K562 (cell line): Measurements from ENCODE around the gene YOD1. TPM values are rescaled to one million over a fixed set of nuclear protein-coding genes. Genes with fewer than 3 reads are reported as not detected.

Experiments
- ATAC-seq: fragments of 200-7000 bp; cut with Tn5 transposase; 3 replicates; pipeline ENCODE4 v1.9.1; 2020; ENCODE audit warnings: moderate library complexity
- BruUV-seq: library from RNA; stranded (reverse); fragments of 400-500 nt; replicated peaks from 2 replicates; lab custom pipeline; 2021; lab: Mats Ljungman, UMichigan
- CTCF ChIA-PET: fragments of 300-600 bp; formaldehyde crosslinking; extraction: SDS; loops from one replicate; lab custom pipeline; 2021; ENCODE audit warnings: low intra/inter-chr PET ratio; lab: Yijun Ruan, JAX
- POLR2A ChIA-PET: fragments of 300-600, 350-650 bp; sonication (Branson Sonifier 250); formaldehyde crosslinking; extraction: SDS; loops from one replicate; lab custom pipeline; 2021; ENCODE audit warnings: antibody characterized with exemption, inconsistent platforms; lab: Yijun Ruan, JAX
- DNase-seq, 4 experiments: peaks; one replicate each; pipeline versions ENCODE4 v3.0.0 to v3.0.0-alpha.2; 2011 to 2018; ENCODE audit warnings: low spot score in 3 of 4, mixed read lengths in 3 of 4; ENCODE audit errors: extremely low read depth in 1 of 4
- FAIRE-seq: peaks from 2 replicates; lab custom pipeline; 2011; peaks lifted over from hg19 to GRCh38; lab: Jason Lieb, UNC
- H2AFZ ChIP-seq: 2 replicates; pipeline ENCODE4 v1.6.0; 2011; ENCODE audit warnings: low read depth, low read length, control low read depth, inconsistent platforms
- H3K27ac ChIP-seq: fragments of 200-600 bp; 3 replicates; pipeline ENCODE4 v1.8.0; 2011; ENCODE audit warnings: low read depth, mild to moderate bottlenecking, control low read depth, inconsistent platforms, low read length, moderate library complexity, mixed read lengths; ENCODE audit errors: extremely low read depth
- H3K27me3 ChIP-seq, 2 experiments: fragments of 300-600 bp in 1 of 2; 2 replicates in 1 of 2; 3 replicates in 1 of 2; pipeline versions ENCODE4 v1.6.0 to v1.8.0; 2011; ENCODE audit warnings: inconsistent platforms in 2 of 2, low read length in 2 of 2, mild to moderate bottlenecking in 1 of 2, mixed read lengths in 1 of 2, moderate library complexity in 1 of 2; ENCODE audit not compliant: control insufficient read depth in 2 of 2, insufficient read depth in 2 of 2
- H3K36me3 ChIP-seq: fragments of 300-600 bp; 3 replicates; pipeline ENCODE4 v1.8.0; 2011; ENCODE audit warnings: mild to moderate bottlenecking, low read length, inconsistent platforms; ENCODE audit not compliant: control insufficient read depth, insufficient read depth
- H3K4me1 ChIP-seq, 2 experiments: fragments of 200-600 bp in 1 of 2; replicated peaks in 1 of 2; 2 replicates in 1 of 2; 3 replicates in 1 of 2; pipeline versions ENCODE4 v1.5.1 to v1.8.0; 2011; ENCODE audit warnings: inconsistent platforms in 2 of 2, low read length in 2 of 2, mild to moderate bottlenecking in 1 of 2, mixed read lengths in 1 of 2, moderate library complexity in 1 of 2; ENCODE audit not compliant: control insufficient read depth in 2 of 2, insufficient read depth in 2 of 2
- H3K4me2 ChIP-seq: 2 replicates; pipeline ENCODE4 v1.6.1; 2011; ENCODE audit warnings: low read length, control low read depth, inconsistent platforms, mixed read lengths; ENCODE audit not compliant: insufficient read depth
- H3K4me3 ChIP-seq: fragments of 200-600 bp; sonication (generic), shearing (Covaris generic); 2 replicates; pipeline ENCODE4 v1.5.1; 2016; ENCODE audit warnings: control low read depth, inconsistent platforms
- H3K79me2 ChIP-seq: fragments of 200-600 bp; 3 replicates; pipeline ENCODE4 v1.8.0; 2011; ENCODE audit warnings: low read length, inconsistent platforms; ENCODE audit not compliant: control insufficient read depth, insufficient read depth
- H3K9ac ChIP-seq, 2 experiments: 2 replicates each; pipeline versions ENCODE4 v1.6.0 to v1.6.1; 2011; ENCODE audit warnings: low read depth in 2 of 2, low read length in 2 of 2, control low read depth in 1 of 2, inconsistent platforms in 1 of 2, mild to moderate bottlenecking in 1 of 2, mixed read lengths in 1 of 2; ENCODE audit not compliant: insufficient read depth in 1 of 2
- H3K9me1 ChIP-seq: one replicate; pipeline ENCODE4 v1.6.0; 2011; ENCODE audit warnings: inconsistent platforms, mild to moderate bottlenecking, low read length, moderate library complexity; ENCODE audit not compliant: control insufficient read depth, insufficient read depth
- H3K9me3 ChIP-seq: replicated peaks from 2 replicates; pipeline ENCODE4 v1.5.1; 2011; ENCODE audit warnings: low read depth, low read length, inconsistent platforms; ENCODE audit not compliant: control insufficient read depth, insufficient read depth
- H4K20me1 ChIP-seq: replicated peaks from 2 replicates; pipeline ENCODE4 v1.6.1; 2011; ENCODE audit warnings: low read length, inconsistent platforms, mixed read lengths; ENCODE audit not compliant: control insufficient read depth, insufficient read depth
- FOXK1 ChIP-seq: sonication (generic); formaldehyde crosslinking; IDR thresholded peaks from 2 replicates; pipeline ENCODE4 v1.8.0; 2022; ENCODE audit warnings: missing genetic modification reagents, mild to moderate bottlenecking, borderline replicate concordance
- WHSC1 ChIP-seq: IDR thresholded peaks from one replicate; pipeline ENCODE4 v1.6.1; 2012; ENCODE audit warnings: low read length, control low read depth, inconsistent platforms
- ZNF583 ChIP-seq: fragments of 250-450 bp; sonication (Bioruptor Pico); IDR thresholded peaks from 2 replicates; pipeline ENCODE4 v1.4.0; 2020
- WGBS: fragments of 100-300 bp; shearing (Covaris generic); methylation state at CpG from one replicate; pipeline ENCODE4 v1.1.6; 2016; ENCODE audit warnings: low coverage, mixed read lengths; ENCODE audit not compliant: insufficient coverage; ENCODE audit errors: missing lambda C conversion rate; 5-methylcytosine and 5-hydroxymethylcytosine counted together
- in situ Hi-C: fragments of 300-500 bp; cut with MboI; formaldehyde crosslinking; loops from 4 replicates; pipeline ENCODE4 v1.15.0; 2018; ENCODE audit warnings: inconsistent platforms, mixed read lengths
- intact Hi-C: fragments of 100-400 bp; cut with micrococcal nuclease; formaldehyde crosslinking; loops from 2 replicates; pipeline ENCODE4 v1.14.2; 2022
- polyA plus RNA-seq, 8 experiments: library from polyadenylated mRNA; depleted of rRNA in 4 of 8; stranded (reverse) in 5 of 8; unstranded in 3 of 8; fragments of >200 nt; fragmentation: Nextera tagmentation in 2 of 8; fragmentation: Illumina TruSeq in 1 of 8; extraction: Ambion mirVana in 2 of 8; extraction: Trizol in 1 of 8; gene quantifications; 2 replicates each; pipeline versions ENCODE4 v1.2.1 to v1.2.3, GENCODE V29; 2011 to 2014; ENCODE audit warnings: inconsistent platforms in 1 of 8, missing spikeins in 1 of 8
- total RNA-seq, 7 experiments: library from RNA; depleted of rRNA in 6 of 7; stranded (reverse); fragments of >200 nt in 6 of 7; fragmentation: Illumina TruSeq in 2 of 7; extraction: Trizol in 2 of 7; gene quantifications; 2 replicates each; pipeline versions ENCODE4 v1.2.1 to v1.2.3, GENCODE V29; 2011 to 2021; ENCODE audit warnings: low replicate concordance in 1 of 7
- TF ChIP-seq, protein P1 (sequence below): fragments of 250-450 bp; sonication (Bioruptor Pico); IDR thresholded peaks from 2 replicates; pipeline ENCODE4 v1.6.1; 2021; ENCODE audit warnings: mild to moderate bottlenecking
- TF ChIP-seq, protein P2 (sequence below): fragments of 450-650 bp; formaldehyde crosslinking; IDR thresholded peaks from 2 replicates; pipeline ENCODE4 v1.4.0; 2022; ENCODE audit warnings: missing genetic modification characterization

YOD1 gene
- total and polyA plus RNA-seq, 9 of the 15 experiments (the other 6 are each of a cell fraction or from before 2014, with no cell fraction given) = 18.2 to 78.1 (median 46.9) TPM

DNA sequence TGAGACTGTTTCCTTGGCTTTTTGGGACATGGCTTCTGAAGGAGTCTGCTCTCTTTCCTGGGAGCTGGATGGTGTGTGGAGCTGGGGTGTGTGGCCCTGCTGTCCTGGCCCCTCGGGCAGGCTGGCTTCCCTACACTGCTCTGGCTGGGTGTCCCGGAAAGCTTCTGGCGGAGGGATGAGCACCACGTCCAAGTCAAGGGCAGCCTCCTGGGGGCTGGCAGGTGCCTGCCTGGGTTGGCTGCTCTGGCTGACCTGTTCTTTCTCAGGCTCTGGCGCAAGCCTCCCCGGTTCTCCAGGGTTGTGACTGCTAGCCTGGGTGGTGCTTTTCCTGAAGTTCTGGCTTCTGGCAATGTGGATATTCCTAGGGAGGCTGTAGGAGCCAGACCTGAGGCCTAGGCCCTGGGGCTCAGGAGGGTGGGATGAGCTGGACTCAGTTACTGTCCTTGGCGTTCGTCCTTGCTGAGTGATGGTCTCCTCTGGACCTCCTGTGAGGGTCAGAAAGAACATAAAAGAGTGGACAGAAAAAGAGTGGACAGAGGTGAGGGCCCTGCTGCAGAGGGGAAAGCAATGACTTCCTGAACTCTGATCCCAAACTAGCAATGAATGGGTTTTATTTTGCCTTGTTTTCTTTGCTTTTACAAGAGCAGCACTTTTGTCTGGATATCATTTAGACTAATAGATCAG lies 27.9 kb downstream of the YOD1 start:
- Histone ChIP-seq H3K9me1 (peaks cover 6% of the 10 kb centered on the region), H4K20me1 (no peaks in the 10 kb centered on the region), H3K4me3 (no peak overlapping the region), H3K79me2 (peaks cover 16% of the 10 kb centered on the region; the same call in 2 of the 3 replicates), H3K27me3 (no peaks in the 10 kb centered on the region), H3K27ac (peak overlapping the region; percentile 100), H3K9ac (peak overlapping the region; percentile 66 to 99), H2AFZ (no peak overlapping the region), H3K9me3 (no peaks in the 10 kb centered on the region), H3K4me1 (peaks cover 68 to 86% of the 10 kb centered on the region in 2 experiments), H3K4me2 (0 out of 2 replicates have a peak overlapping the region, but pooled peaks have one; percentile 97), H3K36me3 (peaks cover 7% of the 10 kb centered on the region; the same call in 2 of the 3 replicates)
- in situ Hi-C loops (no loop called here), intact Hi-C loops (loop anchor here (5.0 kb wide), 2 partner anchors 299 to 724 kb away; partner anchors contain the start of gene CD55)
- DNase-seq (no peak), ATAC-seq (no peak), FAIRE-seq (no peak)
- TF ChIP-seq, protein P1, sequence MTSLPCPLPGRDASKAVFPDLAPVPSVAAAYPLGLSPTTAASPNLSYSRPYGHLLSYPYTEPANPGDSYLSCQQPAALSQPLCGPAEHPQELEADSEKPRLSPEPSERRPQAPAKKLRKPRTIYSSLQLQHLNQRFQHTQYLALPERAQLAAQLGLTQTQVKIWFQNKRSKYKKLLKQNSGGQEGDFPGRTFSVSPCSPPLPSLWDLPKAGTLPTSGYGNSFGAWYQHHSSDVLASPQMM (CRISPR knock-in tag) = no peak
- TF ChIP-seq FOXK1 (0 out of 2 replicates have a peak, but pooled peaks have one; percentile 38), ZNF583 (0 out of 2 replicates have a peak, but pooled peaks have one; percentile 11), WHSC1 (peak; percentile 30)
- TF ChIP-seq, protein P2, sequence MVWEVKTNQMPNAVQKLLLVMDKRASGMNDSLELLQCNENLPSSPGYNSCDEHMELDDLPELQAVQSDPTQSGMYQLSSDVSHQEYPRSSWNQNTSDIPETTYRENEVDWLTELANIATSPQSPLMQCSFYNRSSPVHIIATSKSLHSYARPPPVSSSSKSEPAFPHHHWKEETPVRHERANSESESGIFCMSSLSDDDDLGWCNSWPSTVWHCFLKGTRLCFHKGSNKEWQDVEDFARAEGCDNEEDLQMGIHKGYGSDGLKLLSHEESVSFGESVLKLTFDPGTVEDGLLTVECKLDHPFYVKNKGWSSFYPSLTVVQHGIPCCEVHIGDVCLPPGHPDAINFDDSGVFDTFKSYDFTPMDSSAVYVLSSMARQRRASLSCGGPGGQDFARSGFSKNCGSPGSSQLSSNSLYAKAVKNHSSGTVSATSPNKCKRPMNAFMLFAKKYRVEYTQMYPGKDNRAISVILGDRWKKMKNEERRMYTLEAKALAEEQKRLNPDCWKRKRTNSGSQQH = no peak
- ChIA-PET POLR2A (interaction anchor here (1.4 to 8.6 kb wide), 6 partner anchors 9 to 30 kb away, joined by 3 to 97 read pairs (median 36); partner anchors contain the start of genes C1orf116, PFKFB2 and YOD1), CTCF (no interaction called here)
- 88% methylated on average over 8 of the region's 8 CpGs for WGBS
- BruUV-seq = no TSS peak
